ENCODE data around the gene DCAF7.

DCAF7 gene

DNA sequence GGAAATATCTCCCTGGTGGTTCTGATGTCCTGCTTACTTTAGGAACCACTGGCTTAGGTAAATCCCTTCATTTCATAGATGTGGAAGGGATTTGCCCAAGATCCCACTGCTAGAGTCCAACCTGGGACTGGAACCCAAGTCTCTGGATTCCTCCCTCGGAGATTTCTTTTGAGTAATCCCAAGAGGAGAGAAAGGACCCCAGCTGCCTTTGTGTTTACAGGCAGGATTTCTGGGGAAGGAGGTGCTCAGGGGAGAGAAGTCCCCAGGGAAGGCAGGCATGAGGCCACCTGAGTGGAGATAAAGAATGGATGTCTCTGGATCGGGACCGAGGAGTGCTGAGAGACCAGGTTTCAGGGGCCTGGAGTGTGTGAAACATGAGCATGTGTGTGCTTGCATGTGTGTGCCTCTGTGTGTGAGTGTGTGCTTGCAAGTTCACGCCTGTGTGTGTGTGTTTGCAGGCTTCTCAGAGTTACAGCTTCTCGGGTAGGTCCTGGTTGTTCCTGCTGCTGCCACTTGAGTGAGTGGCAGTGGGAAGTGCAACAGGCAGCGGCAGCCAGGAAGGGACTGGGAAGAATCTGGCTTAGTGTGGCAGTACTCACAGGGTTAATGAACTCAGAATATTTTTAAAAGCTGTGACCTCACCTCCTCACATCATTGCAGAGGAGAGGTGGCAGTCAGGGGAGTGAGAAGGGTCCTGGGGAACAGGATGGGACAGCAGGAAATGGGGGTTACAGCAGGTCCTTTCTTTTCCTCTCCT is 24.9 kb upstream of the DCAF7 start:
- H3K9me3 ChIP-seq (ENCODE audit: control insufficient read depth, low read length) = no peaks in the 10 kb centered on the region
- no peak overlapping the region for H3K27ac ChIP-seq (ENCODE audit: insufficient read depth, low read depth, low read length, poor library complexity, severe bottlenecking)
- 71 to 81% methylated on average over 6 of the region's 6 CpGs for WGBS, 2 experiments
- H3K36me3 ChIP-seq (ENCODE audit: control insufficient read depth, insufficient read depth, low read length) = no peaks in the 10 kb centered on the region
- no peak overlapping the region for H3K4me3 ChIP-seq (ENCODE audit: insufficient read depth, low read depth, low read length)
- H3K4me1 ChIP-seq (ENCODE audit: control insufficient read depth, insufficient read depth, low read length) = no peaks in the 10 kb centered on the region
- H3K27me3 ChIP-seq (ENCODE audit: control insufficient read depth, insufficient read depth, low read length, poor library complexity, severe bottlenecking) = peaks cover 17% of the 10 kb centered on the region

DNA sequence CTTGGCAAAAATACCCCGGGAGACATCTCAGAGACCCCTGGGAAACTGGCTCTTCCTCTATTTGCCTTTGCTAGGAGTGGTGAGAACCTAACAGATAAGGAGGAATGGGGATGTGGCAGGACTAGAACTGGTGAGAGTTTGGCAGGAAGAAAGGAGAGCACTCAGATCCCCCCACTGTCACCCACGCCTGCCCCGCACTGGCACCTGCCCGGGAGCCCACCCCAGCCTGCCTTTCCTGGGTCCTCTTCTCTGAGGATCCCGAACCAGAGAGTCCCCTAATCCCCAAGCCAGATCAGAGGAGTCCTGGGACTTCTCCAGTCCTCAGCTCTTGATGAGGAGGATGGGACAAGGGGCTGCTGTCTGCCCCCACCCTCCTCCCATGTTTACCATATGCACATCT is 23.4 kb upstream of the DCAF7 start:
- peaks cover 17% of the 10 kb centered on the region for H3K27me3 ChIP-seq (ENCODE audit: control insufficient read depth, insufficient read depth, low read length, poor library complexity, severe bottlenecking)
- no peaks in the 10 kb centered on the region for H3K4me1 ChIP-seq (ENCODE audit: control insufficient read depth, insufficient read depth, low read length)
- whole genome bisulfite sequencing, 2 experiments = 89 to 94% methylated on average over 5 of the region's 5 CpGs

GRCh38 chr17:63528183-63528582 is 22.1 kb upstream of the DCAF7 start:
- Histone ChIP-seq H3K27ac (ENCODE audit: insufficient read depth, low read depth, low read length, poor library complexity, severe bottlenecking) (no peak overlapping the region), H3K4me1 (ENCODE audit: control insufficient read depth, insufficient read depth, low read length) (no peaks in the 10 kb centered on the region), H3K36me3 (ENCODE audit: control insufficient read depth, insufficient read depth, low read length) (no peaks in the 10 kb centered on the region), H3K27me3 (ENCODE audit: control insufficient read depth, insufficient read depth, low read length, poor library complexity, severe bottlenecking) (peaks cover 15% of the 10 kb centered on the region), H3K4me3 (ENCODE audit: insufficient read depth, low read depth, low read length) (no peak overlapping the region), H3K9me3 (ENCODE audit: control insufficient read depth, low read length) (no peaks in the 10 kb centered on the region)
- WGBS, 2 experiments = 93% methylated on average over 9 of the region's 9 CpGs

More for the DNA sequence above, 23.4 kb upstream of the DCAF7 start:
- no peak overlapping the region for H3K4me3 ChIP-seq (ENCODE audit: insufficient read depth, low read depth, low read length)
- no peaks in the 10 kb centered on the region for H3K36me3 ChIP-seq (ENCODE audit: control insufficient read depth, insufficient read depth, low read length)
- H3K9me3 ChIP-seq (ENCODE audit: control insufficient read depth, low read length) = no peaks in the 10 kb centered on the region
- H3K27ac ChIP-seq (ENCODE audit: insufficient read depth, low read depth, low read length, poor library complexity, severe bottlenecking) = no peak overlapping the region

DNA sequence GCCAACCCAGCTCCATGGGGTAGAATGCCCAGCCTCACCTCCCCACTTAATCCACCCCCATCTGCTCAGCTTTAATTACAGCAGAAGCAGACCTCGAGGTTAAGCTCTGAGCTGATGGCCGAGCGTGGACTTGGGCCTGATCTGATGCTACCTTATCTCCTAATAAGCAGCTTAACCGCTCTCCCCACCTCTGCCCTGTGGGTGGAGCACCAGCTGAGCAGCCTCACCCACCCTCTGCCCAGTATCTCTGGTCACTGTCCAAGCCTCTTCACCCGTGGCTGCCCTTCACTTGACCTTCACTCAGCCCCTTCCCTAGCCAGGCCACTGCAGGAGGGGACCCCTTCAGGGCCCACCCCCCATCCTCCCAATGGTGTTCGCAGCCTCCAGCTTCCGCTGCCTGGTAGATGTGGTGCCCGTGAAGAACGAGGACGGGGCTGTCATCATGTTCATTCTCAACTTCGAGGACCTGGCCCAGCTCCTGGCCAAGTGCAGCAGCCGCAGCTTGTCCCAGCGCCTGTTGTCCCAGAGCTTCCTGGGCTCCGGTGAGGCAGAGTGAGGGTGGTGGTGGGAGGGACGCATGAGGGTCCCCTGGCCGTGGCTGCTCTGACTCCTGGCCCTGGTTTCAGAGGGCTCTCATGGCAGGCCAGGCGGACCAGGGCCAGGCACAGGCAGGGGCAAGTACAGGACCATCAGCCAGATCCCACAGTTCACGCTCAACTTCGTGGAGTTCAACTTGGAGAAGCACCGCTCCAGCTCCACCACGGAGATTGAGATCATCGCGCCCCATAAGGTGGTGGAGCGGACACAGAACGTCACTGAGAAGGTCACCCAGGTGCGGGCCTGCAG is 20.3 kb upstream of the DCAF7 start:
- Histone ChIP-seq H3K36me3 (ENCODE audit: control insufficient read depth, insufficient read depth, low read length) (no peaks in the 10 kb centered on the region), H3K4me1 (ENCODE audit: control insufficient read depth, insufficient read depth, low read length) (no peaks in the 10 kb centered on the region), H3K27me3 (ENCODE audit: control insufficient read depth, insufficient read depth, low read length, poor library complexity, severe bottlenecking) (no peaks in the 10 kb centered on the region), H3K9me3 (ENCODE audit: control insufficient read depth, low read length) (no peaks in the 10 kb centered on the region), H3K27ac (ENCODE audit: insufficient read depth, low read depth, low read length, poor library complexity, severe bottlenecking) (no peak overlapping the region), H3K4me3 (ENCODE audit: insufficient read depth, low read depth, low read length) (no peak overlapping the region)
- 91 to 92% methylated on average over 26 of the region's 26 CpGs for WGBS, 2 experiments

DNA sequence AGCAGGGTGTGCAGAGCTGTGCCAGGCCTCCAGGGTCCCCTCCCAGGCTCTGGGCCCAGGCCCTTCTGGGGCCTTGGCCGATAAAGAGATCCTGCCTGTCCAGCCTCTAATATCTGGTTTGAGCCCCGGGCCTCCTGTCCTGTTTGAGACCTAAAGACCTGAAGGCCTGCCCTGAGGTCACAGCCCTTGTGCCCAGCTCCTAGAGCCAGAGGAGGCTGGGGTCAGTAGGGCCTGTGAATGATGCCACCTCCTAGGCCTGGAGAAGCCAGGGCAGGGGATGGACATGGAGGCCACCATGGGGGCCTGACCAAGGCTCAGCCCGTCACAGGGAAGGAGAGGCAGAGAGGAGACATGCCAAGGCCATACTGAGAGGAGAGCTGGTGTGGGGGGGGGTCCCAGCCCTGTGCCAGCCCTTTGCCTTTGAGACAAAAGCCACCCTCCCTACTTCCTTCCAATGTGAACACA is 19.7 kb upstream of the DCAF7 start:
- H3K4me1 ChIP-seq (ENCODE audit: control insufficient read depth, insufficient read depth, low read length) = no peaks in the 10 kb centered on the region
- H3K36me3 ChIP-seq (ENCODE audit: control insufficient read depth, insufficient read depth, low read length) = no peaks in the 10 kb centered on the region
- 84 to 92% methylated on average over 3 of the region's 3 CpGs for WGBS, 2 experiments
- H3K27me3 ChIP-seq (ENCODE audit: control insufficient read depth, insufficient read depth, low read length, poor library complexity, severe bottlenecking) = no peaks in the 10 kb centered on the region
- H3K4me3 ChIP-seq (ENCODE audit: insufficient read depth, low read depth, low read length) = no peak overlapping the region
- no peaks in the 10 kb centered on the region for H3K9me3 ChIP-seq (ENCODE audit: control insufficient read depth, low read length)
- no peak overlapping the region for H3K27ac ChIP-seq (ENCODE audit: insufficient read depth, low read depth, low read length, poor library complexity, severe bottlenecking)

DNA sequence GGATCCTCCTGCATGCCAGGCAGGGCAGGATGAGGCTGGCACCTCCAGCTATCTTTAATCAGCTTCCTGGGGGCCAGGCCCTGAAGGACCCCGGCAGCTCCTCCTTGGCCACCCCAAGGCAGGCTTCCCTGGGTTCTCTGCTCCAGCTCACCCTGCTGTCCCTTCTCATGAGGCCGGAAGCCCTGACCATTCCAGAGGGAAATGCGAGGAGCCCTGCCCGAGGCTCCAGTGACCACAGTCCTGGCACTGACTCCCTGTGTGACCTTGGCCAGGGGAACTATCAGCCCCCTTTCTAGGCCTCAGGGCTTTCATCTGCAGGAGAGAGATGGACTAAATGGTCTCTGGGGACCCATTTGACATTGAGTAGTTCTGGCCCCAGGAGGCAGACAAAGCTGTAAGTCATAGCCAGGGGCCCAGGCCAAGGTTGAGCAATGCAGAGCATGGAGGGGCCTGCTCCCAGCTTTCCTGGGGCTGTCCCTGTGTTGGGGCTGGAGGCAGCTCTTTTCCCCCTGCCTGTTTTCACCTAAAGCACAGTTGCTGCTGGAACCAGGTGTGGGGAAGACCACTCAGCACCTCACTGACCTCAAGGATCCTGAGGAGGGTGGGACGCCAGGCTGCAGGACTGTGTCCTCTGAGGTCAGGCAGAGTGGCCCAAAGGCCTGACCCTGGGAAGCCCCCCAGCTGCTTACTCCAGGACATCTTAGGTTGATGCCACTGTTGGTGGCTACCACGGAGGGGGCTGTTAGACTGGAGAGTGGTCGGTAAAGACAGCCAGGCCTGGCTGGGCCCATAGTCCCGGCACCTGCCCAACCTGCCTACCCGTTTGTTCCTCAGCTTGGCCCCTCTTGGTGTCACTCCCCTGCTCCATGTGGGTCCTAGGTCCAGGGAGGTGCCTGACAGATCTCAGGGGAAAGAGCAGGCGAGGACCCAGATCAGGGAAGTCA is 19.0 kb upstream of the DCAF7 start:
- WGBS, 2 experiments = 90 to 92% methylated on average over 10 of the region's 10 CpGs
- Histone ChIP-seq H3K9me3 (ENCODE audit: control insufficient read depth, low read length) (no peaks in the 10 kb centered on the region), H3K4me1 (ENCODE audit: control insufficient read depth, insufficient read depth, low read length) (no peaks in the 10 kb centered on the region), H3K27ac (ENCODE audit: insufficient read depth, low read depth, low read length, poor library complexity, severe bottlenecking) (no peak overlapping the region), H3K27me3 (ENCODE audit: control insufficient read depth, insufficient read depth, low read length, poor library complexity, severe bottlenecking) (no peaks in the 10 kb centered on the region), H3K36me3 (ENCODE audit: control insufficient read depth, insufficient read depth, low read length) (no peaks in the 10 kb centered on the region), H3K4me3 (ENCODE audit: insufficient read depth, low read depth, low read length) (no peak overlapping the region)

DNA sequence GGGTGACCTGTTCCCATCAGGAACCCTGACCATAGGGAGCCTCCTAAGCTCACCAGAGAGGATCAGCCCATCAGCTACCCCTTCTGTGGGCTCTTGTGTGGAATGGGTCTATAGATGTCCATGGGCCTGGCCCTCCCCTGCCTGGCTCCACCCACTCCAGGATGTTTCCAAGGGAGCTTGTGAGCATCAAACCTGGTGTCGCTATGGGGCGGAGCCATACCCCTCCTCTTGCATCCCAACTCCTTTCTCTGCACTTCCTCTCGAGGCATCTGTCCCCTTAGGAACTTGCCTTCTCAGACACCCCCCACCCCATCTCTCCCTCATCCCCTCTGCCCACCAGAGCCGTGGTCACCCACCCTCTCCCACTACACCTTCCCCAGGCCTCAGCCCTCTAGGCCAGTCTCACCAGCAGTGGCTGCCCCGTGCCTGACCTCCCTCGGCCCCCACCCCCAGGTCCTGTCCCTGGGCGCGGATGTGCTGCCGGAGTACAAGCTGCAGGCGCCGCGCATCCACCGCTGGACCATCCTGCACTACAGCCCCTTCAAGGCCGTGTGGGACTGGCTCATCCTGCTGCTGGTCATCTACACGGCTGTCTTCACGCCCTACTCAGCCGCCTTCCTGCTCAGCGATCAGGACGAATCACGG is 16.7 kb upstream of the DCAF7 start:
- Histone ChIP-seq H3K9me3 (ENCODE audit: control insufficient read depth, low read length) (no peaks in the 10 kb centered on the region), H3K27ac (ENCODE audit: insufficient read depth, low read depth, low read length, poor library complexity, severe bottlenecking) (no peak overlapping the region), H3K4me3 (ENCODE audit: insufficient read depth, low read depth, low read length) (no peak overlapping the region), H3K27me3 (ENCODE audit: control insufficient read depth, insufficient read depth, low read length, poor library complexity, severe bottlenecking) (peaks cover 16% of the 10 kb centered on the region), H3K4me1 (ENCODE audit: control insufficient read depth, insufficient read depth, low read length) (no peaks in the 10 kb centered on the region), H3K36me3 (ENCODE audit: control insufficient read depth, insufficient read depth, low read length) (no peaks in the 10 kb centered on the region)
- 90 to 91% methylated on average over 20 of the region's 20 CpGs for WGBS, 2 experiments

GRCh38 chr17:63534078-63534570 is 16.2 kb upstream of the DCAF7 start:
- Histone ChIP-seq H3K27ac (ENCODE audit: insufficient read depth, low read depth, low read length, poor library complexity, severe bottlenecking) (no peak overlapping the region), H3K4me3 (ENCODE audit: insufficient read depth, low read depth, low read length) (no peak overlapping the region), H3K4me1 (ENCODE audit: control insufficient read depth, insufficient read depth, low read length) (no peaks in the 10 kb centered on the region), H3K27me3 (ENCODE audit: control insufficient read depth, insufficient read depth, low read length, poor library complexity, severe bottlenecking) (peaks cover 22% of the 10 kb centered on the region), H3K9me3 (ENCODE audit: control insufficient read depth, low read length) (no peaks in the 10 kb centered on the region), H3K36me3 (ENCODE audit: control insufficient read depth, insufficient read depth, low read length) (no peaks in the 10 kb centered on the region)
- 95% methylated on average over 17 of the region's 17 CpGs for WGBS, 2 experiments

- no peaks in the 10 kb centered on the region for H3K4me1 ChIP-seq (ENCODE audit: control insufficient read depth, insufficient read depth, low read length)
- H3K36me3 ChIP-seq (ENCODE audit: control insufficient read depth, insufficient read depth, low read length) = no peaks in the 10 kb centered on the region
- no peak overlapping the region for H3K4me3 ChIP-seq (ENCODE audit: insufficient read depth, low read depth, low read length)
- no peaks in the 10 kb centered on the region for H3K9me3 ChIP-seq (ENCODE audit: control insufficient read depth, low read length)
- no peak overlapping the region for H3K27ac ChIP-seq (ENCODE audit: insufficient read depth, low read depth, low read length, poor library complexity, severe bottlenecking)
- H3K27me3 ChIP-seq (ENCODE audit: control insufficient read depth, insufficient read depth, low read length, poor library complexity, severe bottlenecking) = peaks cover 30% of the 10 kb centered on the region
- WGBS, 2 experiments = 89 to 93% methylated on average over 13 of the region's 13 CpGs
Measured at GRCh38 chr17:63534816-63535455, 15.3 kb upstream of the DCAF7 start.
